ENCODE measurements around the gene BCL2L1.
"Not testable (repeated sequence)": the region's sequence is repeated elsewhere in the genome, so short reads cannot be mapped to it uniquely, and the experiment has no call there.

Gene BCL2L1

DNA sequence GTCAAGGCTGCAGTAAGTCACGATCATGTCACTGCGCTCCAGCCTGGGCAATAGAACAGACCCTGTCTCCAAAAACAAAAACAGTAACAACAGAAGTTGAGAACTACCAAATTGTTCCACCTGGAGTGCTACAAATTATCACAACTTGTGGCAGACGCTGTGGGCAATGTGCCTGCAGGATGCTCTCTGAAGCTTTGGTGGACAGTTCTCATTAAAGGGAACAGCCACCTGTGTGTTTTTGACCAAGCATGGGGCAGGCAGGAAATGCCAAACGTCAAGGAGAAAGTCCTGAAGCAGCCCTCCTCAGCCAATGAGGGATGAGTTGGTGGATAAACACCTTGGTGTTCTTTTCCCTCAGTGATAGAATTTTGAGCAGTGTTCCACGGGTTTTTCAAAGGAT is 69.1 kb downstream of the BCL2L1 start:
- ATAC-seq (no peak), DNase-seq (no peak)
- Mint-ChIP-seq H3K27ac (no peak overlapping the region), H3K4me1 (no peaks in the 10 kb centered on the region), H3K27me3 (peaks cover 1% of the 10 kb centered on the region), H3K4me3 (no peak overlapping the region), H3K36me3 (ENCODE audit: low read depth) (no peaks in the 10 kb centered on the region), H3K9me3 (no peaks in the 10 kb centered on the region)

- Mint-ChIP-seq H3K27ac (no peak overlapping the region), H3K36me3 (ENCODE audit: low read depth) (no peaks in the 10 kb centered on the region), H3K9me3 (no peaks in the 10 kb centered on the region), H3K4me3 (no peak overlapping the region), H3K27me3 (peaks cover 1% of the 10 kb centered on the region), H3K4me1 (no peaks in the 10 kb centered on the region)
- no peak for DNase-seq
- ATAC-seq, result no peak
These were observed 69.7 kb downstream of the BCL2L1 start for GRCh38 chr20:31652917-31653396.

GRCh38 chr20:31648104-31648503 is 74.6 kb downstream of the BCL2L1 start:
- H3K4me3 Mint-ChIP-seq; H3K27ac Mint-ChIP-seq; ATAC-seq; DNase-seq; H3K9me3 Mint-ChIP-seq; H3K27me3 Mint-ChIP-seq; H3K36me3 Mint-ChIP-seq (ENCODE audit: low read depth); H3K4me1 Mint-ChIP-seq: not testable (repeated sequence)

DNA sequence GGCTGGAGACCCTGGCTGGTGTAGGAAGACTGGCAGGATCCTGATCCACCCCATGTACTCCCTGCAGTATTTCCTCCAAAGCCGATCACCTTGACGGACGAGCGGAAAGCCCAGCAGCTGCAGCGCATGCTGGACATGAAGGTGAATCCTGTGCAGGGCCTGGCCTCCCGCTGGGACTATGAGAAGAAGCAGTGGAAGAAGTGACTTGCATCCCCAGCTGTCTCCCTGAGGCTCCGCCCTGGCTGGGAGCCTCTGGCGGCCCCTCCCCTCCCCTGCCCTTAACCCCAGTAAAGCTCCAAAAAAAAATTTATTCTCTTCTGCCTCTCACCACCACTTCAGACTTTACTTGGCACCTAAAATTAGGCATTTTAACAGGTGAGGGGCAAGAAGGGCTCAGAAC is 78.0 kb downstream of the BCL2L1 start:
- Mint-ChIP-seq H3K36me3 (ENCODE audit: low read depth) (no peaks in the 10 kb centered on the region), H3K4me1 (peaks cover 16% of the 10 kb centered on the region), H3K9me3 (no peaks in the 10 kb centered on the region), H3K27ac (no peak overlapping the region), H3K27me3 (peaks cover 16% of the 10 kb centered on the region), H3K4me3 (no peak overlapping the region)
- ATAC-seq, result no peak
- no peak for DNase-seq

DNA sequence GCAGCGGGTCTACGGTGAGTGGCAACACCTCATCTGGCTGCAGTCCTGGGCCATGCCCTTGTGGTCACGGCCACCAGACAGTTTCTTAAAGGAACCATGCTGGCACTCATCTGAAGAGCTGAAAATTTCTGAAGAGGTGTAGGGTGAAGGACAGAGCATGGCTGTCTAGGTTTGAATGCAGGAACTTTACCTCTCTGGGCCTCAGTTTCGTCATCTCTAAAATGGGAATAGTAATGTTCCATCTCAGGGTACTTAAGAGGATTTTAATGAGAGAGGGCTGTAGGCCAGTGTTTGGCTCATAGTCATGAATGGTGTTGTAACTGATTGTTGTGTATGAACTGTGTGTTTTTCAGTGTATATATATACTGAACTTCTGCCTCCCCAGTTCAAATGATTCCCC is 79.1 kb downstream of the BCL2L1 start:
- ATAC-seq (no peak), DNase-seq (no peak)
- Mint-ChIP-seq H3K27ac (no peak overlapping the region), H3K4me1 (peaks cover 16% of the 10 kb centered on the region), H3K4me3 (no peak overlapping the region), H3K9me3 (no peaks in the 10 kb centered on the region), H3K36me3 (ENCODE audit: low read depth) (no peaks in the 10 kb centered on the region), H3K27me3 (peaks cover 16% of the 10 kb centered on the region)

DNA sequence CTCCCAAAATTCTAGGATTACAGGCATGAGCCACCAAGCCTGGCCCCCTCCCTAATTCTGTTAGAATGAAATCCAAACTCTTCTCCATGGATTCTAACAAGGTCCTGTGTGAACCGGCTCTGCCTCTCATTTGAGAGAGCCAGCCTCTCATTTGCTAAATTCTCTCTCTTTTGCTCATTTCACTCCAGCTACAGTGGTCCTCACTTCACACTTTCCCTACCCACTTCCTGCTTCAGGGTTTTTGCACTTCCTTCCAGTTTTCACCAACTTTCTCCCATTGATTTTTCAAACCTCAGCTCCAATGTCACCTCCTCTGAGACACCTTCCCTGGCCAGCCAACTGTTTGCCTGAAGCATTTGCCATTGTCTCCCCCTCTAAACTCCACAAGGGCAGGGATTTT is 79.8 kb downstream of the BCL2L1 start:
- Mint-ChIP-seq H3K27ac (no peak overlapping the region), H3K27me3 (peaks cover 16% of the 10 kb centered on the region), H3K4me1 (peaks cover 16% of the 10 kb centered on the region), H3K36me3 (ENCODE audit: low read depth) (no peaks in the 10 kb centered on the region), H3K4me3 (no peak overlapping the region), H3K9me3 (no peaks in the 10 kb centered on the region)
- ATAC-seq, result no peak
- no peak for DNase-seq

GRCh38 chr20:31641391-31641790 is 81.3 kb downstream of the BCL2L1 start:
- H3K27ac Mint-ChIP-seq, result no peak overlapping the region
- no peak overlapping the region for H3K4me3 Mint-ChIP-seq
- no peak for DNase-seq
- ATAC-seq, result peak; percentile 86
- H3K36me3 Mint-ChIP-seq (ENCODE audit: low read depth), result no peaks in the 10 kb centered on the region
- H3K27me3 Mint-ChIP-seq, result peaks cover 16% of the 10 kb centered on the region
- peaks cover 16% of the 10 kb centered on the region for H3K4me1 Mint-ChIP-seq
- H3K9me3 Mint-ChIP-seq, result no peaks in the 10 kb centered on the region

DNA sequence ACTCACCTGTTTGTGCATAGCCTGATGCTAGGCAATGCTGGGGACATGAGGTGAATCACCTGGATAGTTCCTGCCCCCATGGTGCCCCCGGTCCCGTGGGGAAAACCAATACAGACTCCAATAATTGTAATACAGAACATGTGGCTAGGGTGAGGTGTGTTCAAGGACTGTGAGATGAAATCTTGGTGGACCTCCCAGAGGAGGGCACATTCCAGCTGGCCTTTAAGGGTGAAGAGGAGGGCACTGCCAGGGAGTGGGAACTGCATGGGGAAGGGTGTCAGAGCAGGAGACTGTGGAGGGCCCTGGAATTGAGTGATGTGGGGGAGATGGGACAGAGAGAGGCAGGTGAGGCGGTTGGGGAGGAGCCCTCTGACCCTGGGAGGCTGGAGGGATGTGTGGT is 82.4 kb downstream of the BCL2L1 start:
- no peak for DNase-seq
- Mint-ChIP-seq H3K36me3 (ENCODE audit: low read depth) (no peaks in the 10 kb centered on the region), H3K4me3 (no peak overlapping the region), H3K9me3 (no peaks in the 10 kb centered on the region), H3K4me1 (peaks cover 16% of the 10 kb centered on the region), H3K27ac (no peak overlapping the region), H3K27me3 (peaks cover 16% of the 10 kb centered on the region)
- ATAC-seq, result no peak

DNA sequence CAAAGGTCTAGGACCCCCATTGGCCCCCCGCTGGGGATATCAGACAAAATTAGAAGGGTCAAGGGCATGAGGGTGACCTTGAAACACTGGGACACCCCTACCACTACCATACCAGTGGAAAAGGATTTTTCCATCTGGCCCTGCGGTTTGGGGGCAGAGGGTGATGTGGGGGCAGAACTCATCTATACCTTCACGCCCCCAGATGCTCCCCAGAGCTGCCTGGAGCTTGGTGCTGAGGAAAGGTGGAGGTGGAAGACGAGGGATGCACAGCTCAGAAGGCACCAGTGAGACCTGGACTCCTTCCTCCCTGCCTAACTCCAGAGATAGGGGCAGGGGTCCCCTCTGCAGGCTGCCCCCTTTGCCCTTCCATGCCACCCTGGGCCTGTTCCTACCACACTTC is 83.9 kb downstream of the BCL2L1 start:
- Mint-ChIP-seq H3K9me3 (no peaks in the 10 kb centered on the region), H3K36me3 (ENCODE audit: low read depth) (no peaks in the 10 kb centered on the region), H3K4me3 (no peak overlapping the region), H3K27ac (no peak overlapping the region), H3K4me1 (peaks cover 16% of the 10 kb centered on the region), H3K27me3 (peaks cover 16% of the 10 kb centered on the region)
- no peak for DNase-seq
- ATAC-seq, result no peak

GRCh38 chr20:31638317-31638716 is 84.4 kb downstream of the BCL2L1 start:
- peaks cover 16% of the 10 kb centered on the region for H3K27me3 Mint-ChIP-seq
- H3K4me1 Mint-ChIP-seq, result peaks cover 16% of the 10 kb centered on the region
- no peaks in the 10 kb centered on the region for H3K9me3 Mint-ChIP-seq
- DNase-seq (no peak), ATAC-seq (no peak)
- no peak overlapping the region for H3K4me3 Mint-ChIP-seq
- H3K27ac Mint-ChIP-seq, result no peak overlapping the region
- no peaks in the 10 kb centered on the region for H3K36me3 Mint-ChIP-seq (ENCODE audit: low read depth)

GRCh38 chr20:31637660-31638059 is 85.0 kb downstream of the BCL2L1 start, which contains the start of gene COX4I2:
Gene COX4I2, plus strand, starts transcription at chr20:31637912. Its CDS starts 1,106 bp downstream, at chr20:31639018.
- no peak for DNase-seq
- Mint-ChIP-seq H3K36me3 (ENCODE audit: low read depth) (no peaks in the 10 kb centered on the region), H3K27ac (no peak within 1 kb of the TSS), H3K4me1 (peaks cover 11% of the 10 kb centered on the region), H3K9me3 (no peaks in the 10 kb centered on the region), H3K27me3 (peaks cover 16% of the 10 kb centered on the region), H3K4me3 (no peak within 1 kb of the TSS)
- ATAC-seq, result no peak

DNA sequence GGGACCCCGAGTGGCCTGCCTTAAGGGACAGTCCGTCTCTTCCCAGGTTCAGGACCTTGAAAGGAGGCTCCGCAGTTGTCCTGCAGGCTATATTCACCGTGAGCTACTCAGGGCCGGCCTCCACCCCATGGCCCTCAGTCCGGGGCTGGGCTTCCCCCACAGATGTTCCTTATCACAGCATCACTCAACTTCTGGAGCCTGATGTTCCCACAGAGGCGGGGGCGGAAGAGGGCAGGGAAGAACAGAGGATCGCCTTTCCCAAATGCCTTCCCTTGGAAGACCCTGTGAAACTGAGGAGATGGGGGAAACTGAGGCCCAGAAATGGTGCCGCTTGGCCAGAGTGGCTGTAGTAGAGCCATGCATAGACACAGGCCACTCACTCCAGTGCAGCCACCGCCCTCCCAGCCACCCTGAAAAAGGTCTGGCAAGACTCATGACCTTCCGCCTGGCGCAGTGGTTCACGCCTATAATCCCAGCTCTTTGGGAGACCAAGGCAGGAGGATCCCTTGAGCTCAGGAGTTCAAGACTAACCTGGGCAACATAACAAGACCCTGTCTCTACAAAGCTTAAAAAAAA is 89.2 kb downstream of the BCL2L1 start:
- Mint-ChIP-seq H3K27me3 (no peaks in the 10 kb centered on the region), H3K27ac (no peak overlapping the region), H3K36me3 (ENCODE audit: low read depth) (no peaks in the 10 kb centered on the region), H3K4me1 (no peaks in the 10 kb centered on the region), H3K9me3 (no peaks in the 10 kb centered on the region), H3K4me3 (no peak overlapping the region)
- ATAC-seq (no peak), DNase-seq (no peak)

GRCh38 chr20:31632548-31633338 is 89.9 kb downstream of the BCL2L1 start:
- no peaks in the 10 kb centered on the region for H3K27me3 Mint-ChIP-seq
- no peak overlapping the region for H3K27ac Mint-ChIP-seq
- H3K4me1 Mint-ChIP-seq, result no peaks in the 10 kb centered on the region
- DNase-seq (no peak), ATAC-seq (no peak)
- H3K4me3 Mint-ChIP-seq, result no peak overlapping the region
- no peaks in the 10 kb centered on the region for H3K36me3 Mint-ChIP-seq (ENCODE audit: low read depth)
- no peaks in the 10 kb centered on the region for H3K9me3 Mint-ChIP-seq

GRCh38 chr20:31630187-31630790 is 92.4 kb downstream of the BCL2L1 start:
- peak; percentile 63 for ATAC-seq
- Mint-ChIP-seq H3K27ac (no peak overlapping the region), H3K4me3 (no peak overlapping the region), H3K27me3 (no peaks in the 10 kb centered on the region), H3K9me3 (no peaks in the 10 kb centered on the region), H3K36me3 (ENCODE audit: low read depth) (no peaks in the 10 kb centered on the region), H3K4me1 (no peaks in the 10 kb centered on the region)
- no peak for DNase-seq

- H3K27ac Mint-ChIP-seq; ATAC-seq; H3K27me3 Mint-ChIP-seq; H3K36me3 Mint-ChIP-seq (ENCODE audit: low read depth); H3K4me1 Mint-ChIP-seq; DNase-seq; H3K4me3 Mint-ChIP-seq; H3K9me3 Mint-ChIP-seq: not testable (repeated sequence)
These were observed 94.6 kb downstream of the BCL2L1 start for GRCh38 chr20:31628057-31628456.
